Vagina (tissue), 2 donors: ENCODE results near the gene RNH1. TPM values are rescaled to one million over a fixed set of nuclear protein-coding genes. Genes with fewer than 3 reads are reported as not detected.

Experiments
- DNase-seq, 2 donors: peaks; one replicate each; pipeline ENCODE4 v3.0.0-alpha.2; 2017; ENCODE audit errors: extremely low spot score in 2 of 2
- H3K27ac ChIP-seq: fragments of 200-600 bp; sonication (generic); one replicate; pipeline ENCODE4 v1.5.1; 2019
- H3K27me3 ChIP-seq: fragments of 200-600 bp; sonication (generic); one replicate; pipeline ENCODE4 v1.5.1; 2019
- H3K36me3 ChIP-seq, 2 donors: fragments of 200-600 bp; sonication (generic); one replicate each; pipeline ENCODE4 v1.5.1; 2017 to 2019
- H3K4me1 ChIP-seq: fragments of 200-600 bp; sonication (generic); one replicate; pipeline ENCODE4 v1.5.1; 2019
- H3K4me3 ChIP-seq, 2 donors: fragments of 200-600 bp; sonication (generic); 1 replicate in 1 of 2; 2 replicates in 1 of 2; pipeline ENCODE4 v1.5.1; 2016 to 2019
- H3K9me3 ChIP-seq: fragments of 200-600 bp; sonication (generic); one replicate; pipeline ENCODE4 v1.5.1; 2019
- CTCF ChIP-seq, 3 experiments: fragments of 450-650 bp in 2 of 3; fragments of 200-600 bp in 1 of 3; sonication (generic) in 1 of 3; IDR thresholded peaks; one replicate each; pipeline ENCODE4 v1.5.1; 2017 to 2019; ENCODE audit warnings: antibody characterized with exemption in 3 of 3, mild to moderate bottlenecking in 2 of 3, moderate library complexity in 2 of 3
- POLR2A ChIP-seq, 2 donors: fragments of 450-650 bp; IDR thresholded peaks; one replicate each; pipeline ENCODE4 v1.6.1; 2017; ENCODE audit warnings: antibody characterized with exemption in 2 of 2, mild to moderate bottlenecking in 2 of 2, moderate library complexity in 2 of 2
- POLR2AphosphoS5 ChIP-seq, 2 donors: sonication (generic); formaldehyde crosslinking; IDR thresholded peaks; one replicate each; pipeline ENCODE4 v1.9.0; 2017; ENCODE audit warnings: antibody characterized with exemption in 2 of 2, mild to moderate bottlenecking in 2 of 2, low read depth in 1 of 2; ENCODE audit not compliant: insufficient read depth in 1 of 2
- intact Hi-C: fragments of 100-400 bp; cut with DNase I; formaldehyde crosslinking; loops from one replicate; pipeline ENCODE4 v1.15.1; 2023
- total RNA-seq: library from RNA; depleted of rRNA; stranded (reverse); fragments of >200 nt; gene quantifications from one replicate; pipeline ENCODE4 v1.2.3, GENCODE V29; 2016

RNH1 gene
- total RNA-seq, 1 donor from 2014 or later: 252 TPM

DNA sequence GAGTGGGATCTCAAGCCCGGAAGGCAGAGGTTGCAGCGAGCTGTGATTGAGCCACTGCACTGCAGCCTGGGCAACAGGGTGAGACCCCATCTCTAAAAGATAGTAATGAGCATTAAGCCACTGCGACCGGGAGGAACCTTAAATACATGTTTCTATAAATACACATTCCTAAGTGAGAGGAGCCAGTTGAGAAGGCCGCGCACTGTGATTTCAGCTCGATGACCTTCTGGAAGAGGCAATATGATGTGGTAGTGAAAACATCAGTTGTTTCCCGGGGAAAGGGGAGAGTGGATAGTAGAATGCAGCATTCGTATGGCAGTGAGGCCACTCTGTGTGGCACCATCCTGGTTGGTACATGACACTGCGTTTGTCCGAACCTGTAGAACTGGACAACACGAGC is 39.0 kb downstream of the RNH1 start:
- intact Hi-C loops: no loop called here
- no peak for DNase-seq
- Histone ChIP-seq H3K27ac (peak overlapping the region; percentile 93), H3K4me1 (peaks cover 11% of the 10 kb centered on the region), H3K9me3 (no peaks in the 10 kb centered on the region), H3K4me3 (no peak overlapping the region), H3K27me3 (no peaks in the 10 kb centered on the region), H3K36me3 (no peaks in the 10 kb centered on the region)
- TF ChIP-seq POLR2A (IDR thresholded peaks at IDR 0.05): no peak

- intact Hi-C loops: no loop called here
- Histone ChIP-seq H3K4me3 (no peak overlapping the region), H3K36me3 (peaks cover 0 to 3% of the 10 kb centered on the region in 2 donors), H3K4me1 (peaks cover 14% of the 10 kb centered on the region), H3K9me3 (no peaks in the 10 kb centered on the region), H3K27me3 (no peaks in the 10 kb centered on the region), H3K27ac (no peak overlapping the region)
- DNase-seq: no peak
- TF ChIP-seq POLR2AphosphoS5 (IDR thresholded peaks at IDR 0.05; ENCODE audit: insufficient read depth in 1 of 2, low read depth in 1 of 2) (no peak), POLR2A (IDR thresholded peaks at IDR 0.05) (no peak), CTCF (IDR thresholded peaks at IDR 0.05) (no peak)
These were observed 41.0 kb downstream of the RNH1 start for GRCh38 chr11:465896-466530.

- no peak for DNase-seq
- TF ChIP-seq POLR2AphosphoS5 (IDR thresholded peaks at IDR 0.05; ENCODE audit: insufficient read depth in 1 of 2, low read depth in 1 of 2): no peak
- TF ChIP-seq CTCF (IDR thresholded peaks at IDR 0.05): no peak
- no peak for TF ChIP-seq POLR2A (IDR thresholded peaks at IDR 0.05)
- intact Hi-C loops: no loop called here
- Histone ChIP-seq H3K36me3 (peaks cover 0 to 11% of the 10 kb centered on the region in 2 donors), H3K27me3 (no peaks in the 10 kb centered on the region), H3K4me3 (no peak overlapping the region), H3K9me3 (no peaks in the 10 kb centered on the region), H3K4me1 (peaks cover 6% of the 10 kb centered on the region), H3K27ac (no peak overlapping the region)
These were observed 42.7 kb downstream of the RNH1 start for GRCh38 chr11:464316-464715.

- peaks cover 6% of the 10 kb centered on the region for H3K4me1 ChIP-seq
- TF ChIP-seq CTCF (IDR thresholded peaks at IDR 0.05) (no peak), POLR2AphosphoS5 (IDR thresholded peaks at IDR 0.05; ENCODE audit: insufficient read depth in 1 of 2, low read depth in 1 of 2) (no peak), POLR2A (IDR thresholded peaks at IDR 0.05) (no peak)
- no peaks in the 10 kb centered on the region for H3K9me3 ChIP-seq
- no peak for DNase-seq
- H3K27ac ChIP-seq: no peak overlapping the region
- H3K27me3 ChIP-seq: no peaks in the 10 kb centered on the region
- H3K36me3 ChIP-seq: peaks cover 0 to 11% of the 10 kb centered on the region in 2 donors
- H3K4me3 ChIP-seq: no peak overlapping the region
- intact Hi-C loops: no loop called here
These were observed 44.7 kb downstream of the RNH1 start for GRCh38 chr11:462107-462890.

GRCh38 chr11:461626-462025 is 45.4 kb downstream of the RNH1 start:
- no peak for TF ChIP-seq CTCF (IDR thresholded peaks at IDR 0.05)
- no peak for TF ChIP-seq POLR2A (IDR thresholded peaks at IDR 0.05)
- no peak for TF ChIP-seq POLR2AphosphoS5 (IDR thresholded peaks at IDR 0.05; ENCODE audit: insufficient read depth in 1 of 2, low read depth in 1 of 2)
- Histone ChIP-seq H3K27me3 (no peaks in the 10 kb centered on the region), H3K36me3 (peaks cover 0 to 11% of the 10 kb centered on the region in 2 donors), H3K27ac (no peak overlapping the region), H3K9me3 (no peaks in the 10 kb centered on the region), H3K4me3 (no peak overlapping the region), H3K4me1 (peaks cover 6% of the 10 kb centered on the region)
- intact Hi-C loops: no loop called here
- DNase-seq: no peak
